Gastroesophageal sphincter (tissue), 3 donors: ENCODE data around the gene C1orf21.

ENCODE experiments used
- POLR2A ChIP-seq, 2 donors: fragments of 450-650 bp; IDR thresholded peaks; one replicate each; pipeline ENCODE4 v1.6.1; 2017; ENCODE audit warnings: antibody characterized with exemption in 2 of 2, mild to moderate bottlenecking in 2 of 2, moderate library complexity in 1 of 2
- TF ChIP-seq, protein P1 (sequence below), 4 experiments: fragments of 200-600 bp in 2 of 4; fragments of 450-650 bp in 2 of 4; sonication (generic) in 1 of 4; IDR thresholded peaks; one replicate each; pipeline ENCODE4 v1.5.1; 2017 to 2019; ENCODE audit warnings: antibody characterized with exemption in 4 of 4, mild to moderate bottlenecking in 2 of 4, moderate library complexity in 2 of 4

DNA sequence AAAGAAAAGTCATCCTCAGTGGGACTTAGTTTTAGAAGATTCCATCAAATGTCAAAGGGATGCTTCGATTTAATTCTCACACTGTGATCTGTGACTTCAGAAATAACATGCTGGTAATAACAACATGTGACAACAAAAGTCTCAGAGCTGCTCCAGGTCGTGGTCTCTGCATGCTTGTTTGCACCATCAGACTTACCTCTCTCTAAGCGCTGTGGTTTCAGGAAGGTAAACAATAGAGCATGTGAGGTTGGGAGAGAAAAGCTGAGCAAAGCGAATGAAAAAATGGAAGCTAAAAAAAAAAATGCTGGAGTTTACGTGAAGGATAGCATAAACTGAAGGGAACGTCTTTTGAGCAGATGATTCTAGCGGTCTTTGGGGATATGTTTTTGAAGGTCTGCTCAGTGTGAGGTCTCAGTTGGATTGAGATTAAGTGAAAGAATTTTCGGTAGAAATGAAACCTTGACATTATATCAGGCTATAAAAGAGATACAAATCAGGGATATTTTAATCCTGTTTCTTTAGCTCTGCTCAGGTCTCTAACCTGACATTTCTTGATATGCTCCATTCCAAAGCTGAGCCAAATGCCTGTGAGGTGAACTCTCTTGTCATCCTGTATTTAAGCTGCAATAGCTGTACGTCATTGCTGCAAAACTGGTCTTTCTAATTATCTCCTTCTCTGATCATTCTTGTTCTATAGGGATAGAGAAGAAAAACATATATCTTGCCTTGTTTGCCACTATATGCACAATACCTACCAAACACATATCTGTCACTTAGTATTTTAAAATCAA lies 86.5 kb downstream of the C1orf21 start:
- no peak for TF ChIP-seq POLR2A (IDR thresholded peaks at IDR 0.05)
- TF ChIP-seq, protein P1, sequence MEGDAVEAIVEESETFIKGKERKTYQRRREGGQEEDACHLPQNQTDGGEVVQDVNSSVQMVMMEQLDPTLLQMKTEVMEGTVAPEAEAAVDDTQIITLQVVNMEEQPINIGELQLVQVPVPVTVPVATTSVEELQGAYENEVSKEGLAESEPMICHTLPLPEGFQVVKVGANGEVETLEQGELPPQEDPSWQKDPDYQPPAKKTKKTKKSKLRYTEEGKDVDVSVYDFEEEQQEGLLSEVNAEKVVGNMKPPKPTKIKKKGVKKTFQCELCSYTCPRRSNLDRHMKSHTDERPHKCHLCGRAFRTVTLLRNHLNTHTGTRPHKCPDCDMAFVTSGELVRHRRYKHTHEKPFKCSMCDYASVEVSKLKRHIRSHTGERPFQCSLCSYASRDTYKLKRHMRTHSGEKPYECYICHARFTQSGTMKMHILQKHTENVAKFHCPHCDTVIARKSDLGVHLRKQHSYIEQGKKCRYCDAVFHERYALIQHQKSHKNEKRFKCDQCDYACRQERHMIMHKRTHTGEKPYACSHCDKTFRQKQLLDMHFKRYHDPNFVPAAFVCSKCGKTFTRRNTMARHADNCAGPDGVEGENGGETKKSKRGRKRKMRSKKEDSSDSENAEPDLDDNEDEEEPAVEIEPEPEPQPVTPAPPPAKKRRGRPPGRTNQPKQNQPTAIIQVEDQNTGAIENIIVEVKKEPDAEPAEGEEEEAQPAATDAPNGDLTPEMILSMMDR (IDR thresholded peaks at IDR 0.05), result no peak
